Stomach (tissue), 9 donors: ENCODE results near the gene AGBL3. TPM values are rescaled to one million over a fixed set of nuclear protein-coding genes. Genes with fewer than 3 reads are reported as not detected.
"Not testable (repeated sequence)": the region's sequence is repeated elsewhere in the genome, so short reads cannot be mapped to it uniquely, and the experiment has no call there.

Source experiments
- DNase-seq, 2 donors: peaks; one replicate each; pipeline versions ENCODE4 v3.0.0 to v3.0.0-alpha.2; 2013 to 2019
- H3K27ac ChIP-seq, 5 donors: fragments of 200-600 bp in 4 of 5; sonication (generic) in 4 of 5; one replicate each; pipeline ENCODE4 v1.5.1; 2013 to 2019; ENCODE audit warnings: mild to moderate bottlenecking in 1 of 5, moderate library complexity in 1 of 5
- H3K27me3 ChIP-seq, 3 donors: fragments of 200-600 bp; sonication (generic); one replicate each; pipeline ENCODE4 v1.5.1; 2017 to 2019; ENCODE audit warnings: mixed run types in 1 of 3
- H3K36me3 ChIP-seq, 4 donors: fragments of 200-600 bp; sonication (generic); 1 replicate in 3 of 4; 2 replicates in 1 of 4; pipeline ENCODE4 v1.5.1; 2016 to 2019
- H3K4me1 ChIP-seq, 4 donors: fragments of 200-600 bp; sonication (generic); one replicate each; pipeline ENCODE4 v1.5.1; 2016 to 2019
- H3K4me3 ChIP-seq, 4 donors: fragments of 200-600 bp; sonication (generic) in 3 of 4; one replicate each; pipeline ENCODE4 v1.5.1; 2016 to 2019; ENCODE audit warnings: mild to moderate bottlenecking in 1 of 4
- H3K9me3 ChIP-seq, 4 donors: fragments of 200-600 bp; sonication (generic); one replicate each; pipeline ENCODE4 v1.5.1; 2016 to 2019
- EP300 ChIP-seq: sonication (generic); formaldehyde crosslinking; IDR thresholded peaks from one replicate; pipeline ENCODE4 v1.6.1; 2017; ENCODE audit warnings: antibody characterized with exemption
- POLR2A ChIP-seq, 4 donors: fragments of 450-650 bp; IDR thresholded peaks; one replicate each; pipeline ENCODE4 v1.6.1; 2016; ENCODE audit warnings: antibody characterized with exemption in 4 of 4, control low read depth in 2 of 4, mild to moderate bottlenecking in 1 of 4, moderate library complexity in 1 of 4
- POLR2AphosphoS5 ChIP-seq, 3 donors: sonication (generic); formaldehyde crosslinking; IDR thresholded peaks; one replicate each; pipeline ENCODE4 v1.6.1; 2016; ENCODE audit warnings: antibody characterized with exemption in 3 of 3
- WGBS, 5 donors: extraction: QIAGEN DNeasy Blood & Tissue Kit in 3 of 5; methylation state at CpG; one replicate each; pipeline versions ENCODE4 v1.1.5 to v1.1.7; 2013 to 2018; 5-methylcytosine and 5-hydroxymethylcytosine counted together
- intact Hi-C: fragments of 100-400 bp; cut with DNase I; formaldehyde crosslinking; loops from one replicate; pipeline ENCODE4 v1.15.1; 2023; ENCODE audit warnings: low total_unique reads
- polyA plus RNA-seq, 3 donors: library from polyadenylated mRNA; stranded (reverse); fragments of 200-250 nt; gene quantifications; one replicate each; pipeline ENCODE4 v1.2.3, GENCODE V29; 2013
- total RNA-seq, 5 donors: library from RNA; depleted of rRNA; stranded (reverse); fragments of >200 nt; gene quantifications; one replicate each; pipeline versions ENCODE4 v1.1.0 to v1.2.3, GENCODE V29; 2014 to 2016
- TF ChIP-seq, protein P1 (sequence below), 7 experiments: fragments of 450-650 bp in 4 of 7; fragments of 200-600 bp in 3 of 7; sonication (generic) in 3 of 7; IDR thresholded peaks; one replicate each; pipeline ENCODE4 v1.5.1; 2016 to 2019; ENCODE audit warnings: antibody characterized with exemption in 7 of 7, control low read depth in 2 of 7, mild to moderate bottlenecking in 1 of 7
- donor health status: healthy with polysubstance abuse.
- donor health status: Bipolar disorder and iron deficiency.
- donor health status: healthy.

Gene AGBL3
- total and polyA plus RNA-seq, 8 donors = 0.29 to 8.4 (median 1.3) TPM; not detected in 2

DNA sequence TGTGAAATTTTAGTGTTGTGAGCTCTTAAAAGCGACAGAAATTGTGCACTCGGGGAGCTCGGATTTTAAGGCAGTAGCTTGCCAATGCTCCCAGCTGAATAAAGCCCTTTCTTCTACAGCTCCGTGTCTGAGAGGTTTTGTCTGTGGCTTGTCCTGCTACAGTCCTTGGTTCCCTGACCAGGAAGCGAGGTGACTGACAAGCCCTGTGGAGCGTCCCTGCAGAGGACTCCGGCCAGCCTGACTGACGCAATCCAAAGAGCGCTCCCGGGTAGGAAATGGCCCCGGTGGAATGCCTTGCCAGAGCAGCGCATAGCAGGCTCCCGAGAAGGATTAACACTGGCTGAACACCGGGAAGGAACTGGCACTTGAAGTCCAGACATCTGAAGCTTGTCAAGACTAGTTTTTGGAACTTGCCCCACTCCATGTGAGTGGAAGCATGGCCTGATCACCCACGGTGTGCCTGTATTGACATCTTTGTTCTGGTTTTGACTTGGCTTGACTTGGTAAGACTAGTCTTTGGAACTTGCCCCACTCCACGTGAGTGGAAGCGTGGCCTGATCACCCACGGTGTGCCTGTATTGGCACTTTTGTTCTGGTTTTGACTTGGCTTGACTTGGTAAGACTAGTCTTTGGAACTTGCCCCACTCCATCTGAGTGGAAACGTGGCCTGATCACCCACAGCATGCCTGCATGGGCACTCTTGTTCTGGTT lies 185.4 kb downstream of the AGBL3 start:
- Histone ChIP-seq H3K27ac (peak overlapping the region in 4 of 5 donors; percentile 89 to 99 (median 96)), H3K4me3 (peak overlapping the region in 1 of 4 donors; percentile 6), H3K4me1 (peaks cover 35 to 50% (median 45%) of the 10 kb centered on the region in 4 donors), H3K36me3 (peaks cover 12 to 20% (median 15%) of the 10 kb centered on the region in 4 donors)
- DNase-seq, H3K9me3 ChIP-seq, intact Hi-C loops, H3K27me3 ChIP-seq: not testable (repeated sequence)
- TF ChIP-seq POLR2AphosphoS5 (IDR thresholded peaks at IDR 0.05) = peak in 1 of 3 donors; percentile 47
- 65 to 90% (median 72%) methylated on average over 12 to 19 of the region's 19 CpGs for WGBS, 5 donors

- WGBS, 5 donors = 69 to 96% (median 87%) methylated on average over 4 of the region's 4 CpGs
- intact Hi-C loops = not testable (repeated sequence)
Measured at GRCh38 chr7:135173916-135174315, 187.6 kb downstream of the AGBL3 start.

DNA sequence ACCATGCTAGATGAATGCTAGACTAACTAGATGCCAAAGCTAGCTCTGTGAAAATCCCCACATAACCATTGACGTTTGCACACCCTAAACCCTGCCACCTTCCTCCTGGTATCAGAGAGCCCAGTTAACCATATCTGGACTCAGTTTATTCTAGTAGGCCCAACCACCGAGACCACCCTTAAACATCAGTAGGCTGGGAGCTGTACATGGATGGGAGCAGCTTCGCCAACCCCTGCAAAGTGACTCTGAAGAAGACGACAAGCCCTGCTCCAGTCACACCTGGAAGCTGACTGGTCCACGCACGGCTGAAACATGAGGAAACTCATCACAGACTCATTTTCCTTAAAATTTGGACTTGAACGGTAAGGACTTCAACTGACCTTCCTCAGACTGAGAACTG lies 188.6 kb downstream of the AGBL3 start:
- WGBS, 5 donors = 90 to 98% (median 96%) methylated on average over 7 of the region's 7 CpGs
- TF ChIP-seq EP300 (no peak), POLR2A (IDR thresholded peaks at IDR 0.05) (no peak), POLR2AphosphoS5 (IDR thresholded peaks at IDR 0.05) (no peak)
- TF ChIP-seq, protein P1, sequence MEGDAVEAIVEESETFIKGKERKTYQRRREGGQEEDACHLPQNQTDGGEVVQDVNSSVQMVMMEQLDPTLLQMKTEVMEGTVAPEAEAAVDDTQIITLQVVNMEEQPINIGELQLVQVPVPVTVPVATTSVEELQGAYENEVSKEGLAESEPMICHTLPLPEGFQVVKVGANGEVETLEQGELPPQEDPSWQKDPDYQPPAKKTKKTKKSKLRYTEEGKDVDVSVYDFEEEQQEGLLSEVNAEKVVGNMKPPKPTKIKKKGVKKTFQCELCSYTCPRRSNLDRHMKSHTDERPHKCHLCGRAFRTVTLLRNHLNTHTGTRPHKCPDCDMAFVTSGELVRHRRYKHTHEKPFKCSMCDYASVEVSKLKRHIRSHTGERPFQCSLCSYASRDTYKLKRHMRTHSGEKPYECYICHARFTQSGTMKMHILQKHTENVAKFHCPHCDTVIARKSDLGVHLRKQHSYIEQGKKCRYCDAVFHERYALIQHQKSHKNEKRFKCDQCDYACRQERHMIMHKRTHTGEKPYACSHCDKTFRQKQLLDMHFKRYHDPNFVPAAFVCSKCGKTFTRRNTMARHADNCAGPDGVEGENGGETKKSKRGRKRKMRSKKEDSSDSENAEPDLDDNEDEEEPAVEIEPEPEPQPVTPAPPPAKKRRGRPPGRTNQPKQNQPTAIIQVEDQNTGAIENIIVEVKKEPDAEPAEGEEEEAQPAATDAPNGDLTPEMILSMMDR (IDR thresholded peaks at IDR 0.05) = no peak
- peaks cover 14 to 33% (median 22%) of the 10 kb centered on the region in 4 donors for H3K4me1 ChIP-seq
- no peak overlapping the region for H3K4me3 ChIP-seq
- peaks cover 0 to 1% (median 0%) of the 10 kb centered on the region in 4 donors for H3K36me3 ChIP-seq
- intact Hi-C loops = no loop called here
- H3K27me3 ChIP-seq = no peaks in the 10 kb centered on the region
- no peak for DNase-seq
- peaks cover 0 to 5% (median under 1%) of the 10 kb centered on the region in 4 donors for H3K9me3 ChIP-seq
- no peak overlapping the region for H3K27ac ChIP-seq

More at GRCh38 chr7:135173916-135174315, 187.6 kb downstream of the AGBL3 start:
- not testable (repeated sequence) for H3K27ac ChIP-seq, H3K4me3 ChIP-seq, H3K27me3 ChIP-seq, H3K9me3 ChIP-seq, DNase-seq, H3K36me3 ChIP-seq
- H3K4me1 ChIP-seq = peaks cover 21 to 33% (median 30%) of the 10 kb centered on the region in 4 donors

DNA sequence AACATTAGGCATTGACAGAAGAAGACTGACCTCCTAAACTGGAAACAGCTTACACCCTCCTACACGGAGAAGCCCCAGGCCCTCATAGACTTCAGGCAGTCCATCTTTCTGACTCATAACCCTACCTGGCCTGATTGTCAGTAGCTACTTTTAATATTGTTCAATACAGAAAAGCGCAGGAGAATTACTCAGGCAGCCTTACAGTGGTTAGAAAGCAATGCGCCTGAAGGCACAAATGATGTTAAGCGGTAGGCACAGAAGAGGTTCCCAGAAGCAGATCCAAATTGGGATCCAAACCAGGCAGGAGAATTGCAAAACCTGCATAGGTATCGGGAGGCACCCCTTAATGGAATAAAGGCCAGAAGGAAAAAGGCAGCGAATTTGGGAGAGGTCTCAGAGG lies 189.6 kb downstream of the AGBL3 start:
- Histone ChIP-seq H3K9me3 (peaks cover 4 to 15% (median 9%) of the 10 kb centered on the region in 4 donors), H3K4me3 (no peak overlapping the region), H3K4me1 (peaks cover 14 to 25% (median 20%) of the 10 kb centered on the region in 4 donors), H3K27ac (peak overlapping the region in 3 of 5 donors; percentile 21 to 83 (median 51)), H3K27me3 (no peaks in the 10 kb centered on the region), H3K36me3 (peaks cover 0 to 10% (median 2%) of the 10 kb centered on the region in 4 donors)
- 85 to 95% (median 91%) methylated on average over 6 of the region's 6 CpGs for WGBS, 5 donors
- intact Hi-C loops = no loop called here
- DNase-seq = no peak
- TF ChIP-seq, protein P1 (IDR thresholded peaks at IDR 0.05) = no peak
- no peak for TF ChIP-seq POLR2A (IDR thresholded peaks at IDR 0.05)
- no peak for TF ChIP-seq EP300
- no peak for TF ChIP-seq POLR2AphosphoS5 (IDR thresholded peaks at IDR 0.05)

DNA sequence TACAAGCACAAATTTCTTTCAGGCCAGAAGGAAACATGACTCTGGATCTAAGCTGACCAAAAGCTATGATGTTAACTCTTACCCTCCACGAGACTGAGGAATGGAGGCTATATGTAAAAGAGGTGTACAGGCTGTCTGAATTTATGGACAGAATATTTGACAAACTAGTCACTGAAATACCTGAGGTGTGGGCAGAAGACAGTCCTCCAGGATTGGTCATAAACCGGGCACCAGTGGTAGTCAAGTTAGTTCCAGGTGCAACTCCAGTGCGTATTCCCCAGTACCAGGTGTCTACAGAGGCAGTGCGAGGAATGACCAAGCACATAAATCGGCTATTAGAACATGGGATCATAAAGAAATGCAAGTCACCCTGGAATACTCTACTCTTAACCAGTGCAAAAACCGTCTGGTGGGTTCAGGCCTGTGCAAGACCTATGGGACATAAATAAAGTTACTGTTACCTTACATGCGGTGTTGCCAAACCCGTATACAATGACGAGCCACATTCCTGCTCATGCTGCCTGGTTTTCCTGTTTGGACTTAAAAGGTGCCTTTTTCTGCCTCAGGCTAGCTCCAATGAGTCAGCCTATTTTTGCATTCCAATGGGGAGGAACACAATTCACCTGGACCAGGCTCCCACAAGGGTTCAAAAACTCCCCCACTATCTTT lies 190.9 kb downstream of the AGBL3 start:
- peak in 1 of 2 donors; percentile 37 for DNase-seq
- Histone ChIP-seq H3K4me3 (no peak overlapping the region), H3K36me3 (peaks cover 0 to 22% (median 11%) of the 10 kb centered on the region in 4 donors), H3K4me1 (peaks cover 5 to 15% (median 10%) of the 10 kb centered on the region in 4 donors), H3K27ac (peak overlapping the region; percentile 78 to 87 (median 82)), H3K9me3 (peaks cover 16 to 28% (median 21%) of the 10 kb centered on the region in 4 donors), H3K27me3 (no peaks in the 10 kb centered on the region)
- 90 to 98% (median 94%) methylated on average over 9 of the region's 9 CpGs for WGBS, 5 donors
- intact Hi-C loops = no loop called here
- TF ChIP-seq POLR2A (IDR thresholded peaks at IDR 0.05) (no peak), POLR2AphosphoS5 (IDR thresholded peaks at IDR 0.05) (no peak), EP300 (no peak)
- TF ChIP-seq, protein P1 (IDR thresholded peaks at IDR 0.05) = no peak
